Panc1 (cell line): ENCODE results near the gene P2RY6. TPM values are rescaled to one million over a fixed set of nuclear protein-coding genes. Genes with fewer than 3 reads are reported as not detected.

Experiments used
- ATAC-seq: fragments of 200-7000 bp; cut with Tn5 transposase; 2 replicates; pipeline ENCODE4 v1.9.1; 2020; ENCODE audit warnings: mild to moderate bottlenecking, moderate library complexity
- BruUV-seq: library from RNA; stranded (reverse); fragments of 400-500 nt; replicated peaks from 2 replicates; lab custom pipeline; 2021; lab: Mats Ljungman, UMichigan
- CTCF ChIA-PET: fragments of 300-600 bp; sonication (Branson Sonifier 250); formaldehyde crosslinking; loops from one replicate; lab custom pipeline; 2022; ENCODE audit warnings: antibody characterized with exemption; lab: Charles Lee
- POLR2A ChIA-PET: fragments of 300-600 bp; sonication (Branson Sonifier 250); formaldehyde crosslinking; loops from one replicate; lab custom pipeline; 2022; ENCODE audit warnings: antibody characterized with exemption; lab: Charles Lee
- DNase-seq: peaks from one replicate; pipeline ENCODE4 v3.0.0-alpha.2; 2010; ENCODE audit warnings: low read depth, low spot score
- H3K27ac ChIP-seq: 2 replicates; pipeline ENCODE4 v1.5.1; 2011; ENCODE audit warnings: mild to moderate bottlenecking, low read length, inconsistent platforms
- H3K27me3 ChIP-seq: fragments of 200-500 bp; sonication (Bioruptor generic); 2 replicates; pipeline ENCODE4 v1.6.0; 2014; ENCODE audit warnings: low read length, inconsistent platforms; ENCODE audit not compliant: control insufficient read depth, insufficient read depth
- H3K36me3 ChIP-seq: fragments of 200-500 bp; sonication (Bioruptor generic); 2 replicates; pipeline ENCODE4 v1.5.1; 2014; ENCODE audit warnings: inconsistent platforms, mild to moderate bottlenecking, low read length, moderate library complexity; ENCODE audit not compliant: control insufficient read depth, insufficient read depth
- H3K4me1 ChIP-seq: 2 replicates; pipeline ENCODE4 v1.5.1; 2011; ENCODE audit warnings: inconsistent platforms, mild to moderate bottlenecking, low read length, moderate library complexity; ENCODE audit not compliant: control insufficient read depth, insufficient read depth
- H3K4me3 ChIP-seq, 2 experiments: 2 replicates each; pipeline ENCODE4 v1.5.1; 2011 to 2012; ENCODE audit warnings: low read depth in 2 of 2, low read length in 2 of 2, mild to moderate bottlenecking in 2 of 2, inconsistent platforms in 1 of 2, moderate library complexity in 1 of 2
- H3K9me3 ChIP-seq: fragments of 200-500 bp; sonication (Bioruptor generic); 2 replicates; pipeline ENCODE4 v1.5.1; 2014; ENCODE audit warnings: low read depth, mild to moderate bottlenecking, inconsistent platforms, low read length, moderate library complexity; ENCODE audit not compliant: control insufficient read depth, insufficient read depth
- CTCF ChIP-seq: fragments of 450-650 bp; IDR thresholded peaks from 2 replicates; pipeline ENCODE4 v1.5.1; 2017; ENCODE audit warnings: mild to moderate bottlenecking
- POLR2AphosphoS5 ChIP-seq: IDR thresholded peaks from 2 replicates; pipeline ENCODE4 v1.6.1; 2012; ENCODE audit warnings: mild to moderate bottlenecking, low read depth, low read length, moderate library complexity
- REST ChIP-seq, 2 experiments: IDR thresholded peaks; 2 replicates each; pipeline ENCODE4 v1.6.1; 2011 to 2012; ENCODE audit warnings: low read depth in 2 of 2, control low read depth in 1 of 2, low read length in 1 of 2, mild to moderate bottlenecking in 1 of 2, moderate library complexity in 1 of 2; ENCODE audit not compliant: insufficient read depth in 1 of 2
- SIN3A ChIP-seq: IDR thresholded peaks from 2 replicates; pipeline ENCODE4 v1.6.1; 2012; ENCODE audit warnings: low read depth, mild to moderate bottlenecking, low read length, moderate library complexity, borderline replicate concordance; ENCODE audit not compliant: insufficient read depth
- TCF7L2 ChIP-seq: IDR thresholded peaks from 2 replicates; pipeline ENCODE4 v1.6.1; 2011; ENCODE audit warnings: mild to moderate bottlenecking, low read depth, low read length, inconsistent platforms
- in situ Hi-C: cut with HindIII; loops from 2 replicates; pipeline ENCODE4 v1.10.0; 2016; ENCODE audit warnings: low sequenced_read_pairs, low pct_unique_long_range_greater_than_20kb
- intact Hi-C: fragments of 100-400 bp; cut with micrococcal nuclease; formaldehyde crosslinking; loops from one replicate; pipeline ENCODE4 v1.10.0; 2022; ENCODE audit not compliant: unreplicated experiment
- total RNA-seq: library from RNA; stranded (reverse); gene quantifications from one replicate; pipeline ENCODE4 v1.2.1, GENCODE V29; 2021; ENCODE audit not compliant: unreplicated experiment

P2RY6 gene
- total RNA-seq, 1 experiment from 2014 or later = 0.59 TPM

DNA sequence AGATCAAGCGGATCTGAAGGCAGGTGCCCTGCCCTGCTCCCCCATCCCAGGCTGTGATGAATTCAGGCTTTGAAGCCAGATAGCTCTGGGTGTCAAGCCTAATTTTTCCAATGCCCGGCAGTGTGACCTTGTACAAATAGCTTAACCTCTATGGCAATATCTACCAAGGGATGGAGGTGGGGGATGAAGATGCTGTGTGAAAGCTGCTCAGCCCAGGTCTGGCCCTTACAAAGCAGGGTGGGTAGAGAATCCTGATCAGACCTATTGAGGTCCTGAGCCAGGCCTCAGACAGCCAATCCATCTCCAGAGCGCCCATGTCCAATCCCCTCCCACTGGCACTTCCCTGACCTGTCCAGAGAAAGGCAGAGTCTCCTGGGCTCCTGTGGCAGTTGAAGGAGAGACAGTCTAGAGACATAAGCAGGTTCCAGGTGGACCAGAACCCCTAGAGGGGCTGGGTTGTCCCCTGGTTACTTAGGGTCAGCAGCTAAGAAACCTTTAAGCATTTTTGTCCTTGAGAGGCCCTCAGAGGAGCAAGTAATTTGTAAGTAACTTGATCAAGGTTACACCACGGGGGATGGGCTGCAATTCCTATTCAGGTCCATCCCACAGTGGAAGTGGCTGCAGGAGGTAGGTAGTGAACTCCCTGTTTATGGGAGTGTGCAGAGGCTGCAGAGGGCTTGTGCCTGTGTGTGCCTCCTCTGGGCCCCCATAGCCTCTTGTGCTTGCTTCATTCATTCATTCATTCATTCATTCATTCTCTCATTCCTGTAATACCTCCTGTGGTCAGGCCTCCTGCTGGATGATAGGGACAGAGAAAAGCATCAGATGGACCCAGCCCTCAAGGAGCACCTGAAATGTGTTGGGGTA lies 43.6 kb upstream of the P2RY6 start:
- in situ Hi-C loops = no loop called here
- Histone ChIP-seq H3K27me3 (no peaks in the 10 kb centered on the region), H3K36me3 (no peaks in the 10 kb centered on the region), H3K9me3 (no peaks in the 10 kb centered on the region), H3K4me1 (no peaks in the 10 kb centered on the region), H3K27ac (no peak overlapping the region), H3K4me3 (no peak overlapping the region)
- ChIA-PET CTCF (no interaction called here), POLR2A (no interaction called here)
- no TSS peak for BruUV-seq
- ATAC-seq = peak; percentile 50
- intact Hi-C loops = no loop called here
- no peak for DNase-seq
- TF ChIP-seq TCF7L2 = no peak
- no peak for TF ChIP-seq SIN3A
- TF ChIP-seq POLR2AphosphoS5 = no peak
- TF ChIP-seq REST (IDR thresholded peaks at IDR 0.05; ENCODE audit: insufficient read depth in 1 of 2, low read depth in 2 of 2, low read length in 1 of 2) = no peak
- no peak for TF ChIP-seq CTCF

DNA sequence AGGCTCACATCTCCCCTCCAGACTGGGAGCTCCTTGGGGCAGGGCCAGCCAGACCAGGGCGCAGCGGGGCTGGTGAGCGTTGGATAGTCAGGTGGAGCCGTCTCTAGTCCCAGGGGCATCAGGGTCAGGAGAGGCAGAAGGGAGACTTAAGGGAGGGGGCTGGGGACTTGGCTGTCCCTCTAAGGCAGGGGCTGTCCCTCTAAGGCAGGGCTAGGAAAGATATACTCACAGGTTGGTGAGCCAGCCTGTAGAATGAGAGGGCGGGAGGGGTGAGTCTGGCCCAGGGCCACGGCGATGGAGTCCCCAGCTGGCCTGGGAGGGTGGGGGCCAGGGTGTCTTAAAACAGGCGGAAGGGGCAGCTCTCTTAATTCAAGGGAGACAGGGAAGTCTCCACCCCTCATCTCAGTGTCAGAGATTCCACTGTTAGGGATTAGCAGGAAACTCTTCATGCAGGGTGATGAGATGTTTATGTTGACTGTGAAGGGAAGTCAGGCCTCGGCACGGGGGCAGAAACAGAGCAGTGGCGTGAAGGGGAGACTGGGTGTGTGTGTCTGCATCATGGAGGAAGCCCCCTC lies 42.7 kb upstream of the P2RY6 start:
- ChIA-PET CTCF (no interaction called here), POLR2A (no interaction called here)
- in situ Hi-C loops (no loop called here), intact Hi-C loops (no loop called here)
- H3K27me3 ChIP-seq = no peaks in the 10 kb centered on the region
- no peaks in the 10 kb centered on the region for H3K9me3 ChIP-seq
- H3K36me3 ChIP-seq = no peaks in the 10 kb centered on the region
- H3K27ac ChIP-seq = no peak overlapping the region
- no peak for DNase-seq
- H3K4me3 ChIP-seq = no peak overlapping the region
- no peak for TF ChIP-seq POLR2AphosphoS5
- TF ChIP-seq SIN3A = no peak
- TF ChIP-seq TCF7L2 = no peak
- no peak for TF ChIP-seq REST (IDR thresholded peaks at IDR 0.05; ENCODE audit: insufficient read depth in 1 of 2, low read depth in 2 of 2, low read length in 1 of 2)
- TF ChIP-seq CTCF = no peak
- BruUV-seq = no TSS peak
- no peaks in the 10 kb centered on the region for H3K4me1 ChIP-seq
- no peak for ATAC-seq
